ENCODE results near the gene ZC3H7B.
A peak's percentile ranks its signal among the peaks of the same experiment; 100 is the strongest.
"Not testable (repeated sequence)": the region's sequence is repeated elsewhere in the genome, so short reads cannot be mapped to it uniquely, and the experiment has no call there.

Gene ZC3H7B

GRCh38 chr22:41285820-41286638 is 15.3 kb upstream of the ZC3H7B start, which contains the start of gene RANGAP1:
TSS of gene RANGAP1 (minus strand) at chr22:41286187. CDS start at chr22:41281044, 5,143 bp downstream.
- FAIRE-seq (peak; percentile 52), DNase-seq (ENCODE audit: low spot score) (peak; percentile 98)

GRCh38 chr22:41286639-41287091 is 14.7 kb upstream of the ZC3H7B start:
- no peak for FAIRE-seq
- DNase-seq (ENCODE audit: low spot score): no peak

- peak; percentile 74 for DNase-seq (ENCODE audit: low spot score)
- no peak for FAIRE-seq
Measured at GRCh38 chr22:41288245-41288946, 12.9 kb upstream of the ZC3H7B start.

GRCh38 chr22:41289671-41290070 is 11.7 kb upstream of the ZC3H7B start:
- DNase-seq (ENCODE audit: low spot score): no peak
- peak; percentile 5 for FAIRE-seq

GRCh38 chr22:41290262-41291221 is 10.8 kb upstream of the ZC3H7B start:
- FAIRE-seq: no peak

GRCh38 chr22:41294816-41295215 is 6.5 kb upstream of the ZC3H7B start:
- FAIRE-seq; DNase-seq (ENCODE audit: low spot score): not testable (repeated sequence)

More at GRCh38 chr22:41290262-41291221, 10.8 kb upstream of the ZC3H7B start:
- peak; percentile 76 for DNase-seq (ENCODE audit: low spot score)

GRCh38 chr22:41296826-41297667 is 4.3 kb upstream of the ZC3H7B start:
- no peak for FAIRE-seq
- DNase-seq (ENCODE audit: low spot score): no peak

GRCh38 chr22:41300661-41301060 is 664 bp upstream of the ZC3H7B start:
- no peak for DNase-seq (ENCODE audit: low spot score)
- FAIRE-seq: no peak

- FAIRE-seq (no peak), DNase-seq (ENCODE audit: low spot score) (peak; percentile 32)
Measured at GRCh38 chr22:41302021-41302767, 869 bp downstream of the ZC3H7B start.

- DNase-seq (ENCODE audit: low spot score) (no peak), FAIRE-seq (no peak)
Measured at GRCh38 chr22:41302811-41303210, 1.5 kb downstream of the ZC3H7B start.

GRCh38 chr22:41305646-41306045 is 4.3 kb downstream of the ZC3H7B start:
- DNase-seq (ENCODE audit: low spot score) (peak; percentile 72), FAIRE-seq (peak; percentile 50)

GRCh38 chr22:41308054-41308453 is 6.7 kb downstream of the ZC3H7B start:
- DNase-seq (ENCODE audit: low spot score): no peak
- FAIRE-seq: no peak

- DNase-seq (ENCODE audit: low spot score) (no peak), FAIRE-seq (no peak)
Measured at GRCh38 chr22:41308544-41308947, 7.2 kb downstream of the ZC3H7B start.

GRCh38 chr22:41310336-41310735 is 9.0 kb downstream of the ZC3H7B start:
- DNase-seq (ENCODE audit: low spot score) (no peak), FAIRE-seq (no peak)

GRCh38 chr22:41311487-41311886 is 10.2 kb downstream of the ZC3H7B start:
- DNase-seq (ENCODE audit: low spot score) (no peak), FAIRE-seq (no peak)

- peak; percentile 5 for FAIRE-seq
Measured at GRCh38 chr22:41314821-41315220, 13.5 kb downstream of the ZC3H7B start.

GRCh38 chr22:41315586-41315985 is 14.3 kb downstream of the ZC3H7B start:
- DNase-seq (ENCODE audit: low spot score): no peak
- no peak for FAIRE-seq

More at GRCh38 chr22:41314821-41315220, 13.5 kb downstream of the ZC3H7B start:
- DNase-seq (ENCODE audit: low spot score): no peak

GRCh38 chr22:41320416-41321240 is 19.3 kb downstream of the ZC3H7B start:
- DNase-seq (ENCODE audit: low spot score): no peak
- peak; percentile 46 for FAIRE-seq
